ENCODE results near the gene NXNL1.

The NXNL1 gene

DNA sequence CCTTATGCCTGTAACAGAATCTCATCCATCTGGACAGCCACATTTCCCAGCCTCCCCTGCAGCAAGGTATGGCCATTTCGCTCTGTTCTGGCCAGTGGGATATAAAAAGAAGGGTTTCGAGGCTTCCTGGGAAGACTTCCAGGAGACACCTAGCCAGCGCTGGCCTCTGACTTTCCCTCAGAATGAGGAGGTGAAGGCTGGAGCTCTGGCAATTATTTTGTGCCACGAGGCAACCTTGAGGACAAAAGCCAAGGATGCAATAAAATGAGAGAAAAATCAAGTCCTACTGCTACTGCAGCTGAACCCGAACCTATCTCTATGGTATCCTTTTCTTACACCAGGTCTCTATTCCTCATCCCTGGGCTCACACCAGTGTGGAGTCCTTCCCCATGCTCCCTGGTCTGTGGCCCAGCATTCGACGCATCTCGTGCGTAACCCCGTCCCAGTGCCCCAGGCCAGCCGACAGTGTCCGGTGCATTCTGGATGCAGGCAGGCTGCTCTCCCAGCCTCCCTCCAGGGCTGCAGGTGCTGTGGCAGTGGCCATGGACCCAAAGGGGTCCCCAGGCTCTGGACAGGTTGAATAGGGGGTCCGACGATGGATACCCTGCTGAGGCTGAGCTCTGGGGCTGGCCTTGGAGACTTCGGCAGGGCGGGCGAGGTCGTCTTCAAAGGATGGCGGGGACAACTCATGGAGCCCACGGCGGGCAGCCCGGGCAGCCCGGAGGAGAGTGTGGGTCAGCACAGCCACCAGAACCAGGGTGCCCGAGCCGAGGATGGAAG, 24.4 kb downstream of the NXNL1 start:
- H4K8ac ChIP-seq (ENCODE audit: low read depth, low read length): no peak overlapping the region
- no CpG with 5 or more reads among the region's 25 CpGs for WGBS, 2 donors (ENCODE audit: extremely low coverage in 2 of 2, insufficient read length in 2 of 2, insufficient replicate concordance in 1 of 2)
- H2BK5ac ChIP-seq (ENCODE audit: low read length): no peak overlapping the region

DNA sequence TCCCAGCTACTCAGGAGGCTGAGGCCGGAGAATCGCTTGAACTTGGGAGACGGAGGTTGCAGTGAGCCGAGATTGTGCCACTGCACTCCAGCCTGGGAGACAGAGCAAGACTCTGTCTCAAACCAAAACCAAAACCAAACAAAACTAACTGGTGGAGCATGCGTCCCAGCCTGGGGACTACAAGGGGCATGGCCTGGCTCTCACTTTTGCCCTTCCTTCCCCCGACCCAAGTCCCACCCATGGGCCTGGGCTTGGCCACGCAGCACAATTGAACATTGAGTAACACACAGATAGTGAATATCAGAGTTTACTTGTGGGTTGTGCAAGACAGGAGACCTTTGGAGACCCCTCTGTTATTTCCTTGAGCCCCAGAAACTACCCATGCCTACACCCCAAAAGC, 25.5 kb downstream of the NXNL1 start:
- Histone ChIP-seq H3K9ac (ENCODE audit: low read depth, low read length, poor library complexity) (no peak overlapping the region), H3K14ac (ENCODE audit: low read length) (no peak overlapping the region), H3K27me3 (ENCODE audit: control insufficient read depth in 3 of 3, insufficient read depth in 3 of 3, low read depth in 1 of 3, low read length in 3 of 3) (no peaks in the 10 kb centered on the region), H2BK15ac (ENCODE audit: low read length) (no peak overlapping the region), H3K4me3 (ENCODE audit: low read length in 2 of 2) (no peak overlapping the region), H2AFZ (ENCODE audit: low read length) (no peak overlapping the region), H3K4ac (ENCODE audit: low read length) (no peak overlapping the region), H3K9me3 (replicated peaks in 1 of 2; ENCODE audit: control insufficient read depth in 2 of 2, insufficient read depth in 1 of 2, low read depth in 1 of 2, low read length in 2 of 2) (peaks cover 0 to 3% of the 10 kb centered on the region in 2 donors), H3K79me1 (ENCODE audit: low read depth, low read length) (peaks cover 3% of the 10 kb centered on the region), H4K91ac (ENCODE audit: low read depth, low read length, poor library complexity) (no peak overlapping the region), H3K36me3 (replicated peaks in 1 of 2; ENCODE audit: control insufficient read depth in 2 of 2, insufficient read depth in 2 of 2, low read length in 2 of 2) (peaks cover 0 to 3% of the 10 kb centered on the region in 2 donors), H4K8ac (ENCODE audit: low read depth, low read length) (no peak overlapping the region), H2BK5ac (ENCODE audit: low read length) (no peak overlapping the region), H3K23ac (ENCODE audit: low read depth, low read length, poor library complexity) (peak overlapping the region; percentile 51), H2BK12ac (ENCODE audit: low read length) (no peak overlapping the region), H3K18ac (ENCODE audit: low read length) (no peak overlapping the region), H2AK5ac (ENCODE audit: low read depth, low read length) (no peak overlapping the region), H3K4me1 (ENCODE audit: control insufficient read depth in 2 of 2, insufficient read depth in 1 of 2, low read depth in 1 of 2, low read length in 2 of 2) (no peaks in the 10 kb centered on the region), H3K27ac (replicated peaks; ENCODE audit: low read length) (no peak overlapping the region), H2BK120ac (ENCODE audit: low read depth, low read length) (no peak overlapping the region), H3K4me2 (ENCODE audit: insufficient read depth, low read length, poor library complexity, severe bottlenecking) (no peak overlapping the region)
- DNase-seq (ENCODE audit: low spot score): no peak
- no CpG with 5 or more reads among the region's 7 CpGs for WGBS, 2 donors (ENCODE audit: extremely low coverage in 2 of 2, insufficient read length in 2 of 2, insufficient replicate concordance in 1 of 2)

More for the DNA sequence above, 24.4 kb downstream of the NXNL1 start:
- no peak overlapping the region for H3K9ac ChIP-seq (ENCODE audit: low read depth, low read length, poor library complexity)
- no peaks in the 10 kb centered on the region for H3K27me3 ChIP-seq (ENCODE audit: control insufficient read depth in 3 of 3, insufficient read depth in 3 of 3, low read depth in 1 of 3, low read length in 3 of 3)
- no peak overlapping the region for H2AK5ac ChIP-seq (ENCODE audit: low read depth, low read length)
- peak overlapping the region; percentile 42 for H2BK120ac ChIP-seq (ENCODE audit: low read depth, low read length)
- no peak overlapping the region for H3K14ac ChIP-seq (ENCODE audit: low read length)
- no peak for DNase-seq (ENCODE audit: low spot score)
- H3K4me3 ChIP-seq (ENCODE audit: low read length in 2 of 2): no peak overlapping the region
- no peak overlapping the region for H3K27ac ChIP-seq (replicated peaks; ENCODE audit: low read length)
- H3K4me1 ChIP-seq (ENCODE audit: control insufficient read depth in 2 of 2, insufficient read depth in 1 of 2, low read depth in 1 of 2, low read length in 2 of 2): no peaks in the 10 kb centered on the region
- no peak overlapping the region for H3K4me2 ChIP-seq (ENCODE audit: insufficient read depth, low read length, poor library complexity, severe bottlenecking)
- H2BK15ac ChIP-seq (ENCODE audit: low read length): no peak overlapping the region
- H3K23ac ChIP-seq (ENCODE audit: low read depth, low read length, poor library complexity): peak overlapping the region; percentile 51
- no peak overlapping the region for H4K91ac ChIP-seq (ENCODE audit: low read depth, low read length, poor library complexity)
- H3K9me3 ChIP-seq (replicated peaks in 1 of 2; ENCODE audit: control insufficient read depth in 2 of 2, insufficient read depth in 1 of 2, low read depth in 1 of 2, low read length in 2 of 2): peaks cover 0 to 3% of the 10 kb centered on the region in 2 donors
- H2AFZ ChIP-seq (ENCODE audit: low read length): no peak overlapping the region
- H3K4ac ChIP-seq (ENCODE audit: low read length): no peak overlapping the region
- no peak overlapping the region for H3K18ac ChIP-seq (ENCODE audit: low read length)
- H3K36me3 ChIP-seq (replicated peaks in 1 of 2; ENCODE audit: control insufficient read depth in 2 of 2, insufficient read depth in 2 of 2, low read length in 2 of 2): peaks cover 0 to 3% of the 10 kb centered on the region in 2 donors
- H3K79me1 ChIP-seq (ENCODE audit: low read depth, low read length): peaks cover 3% of the 10 kb centered on the region
- H2BK12ac ChIP-seq (ENCODE audit: low read length): no peak overlapping the region

DNA sequence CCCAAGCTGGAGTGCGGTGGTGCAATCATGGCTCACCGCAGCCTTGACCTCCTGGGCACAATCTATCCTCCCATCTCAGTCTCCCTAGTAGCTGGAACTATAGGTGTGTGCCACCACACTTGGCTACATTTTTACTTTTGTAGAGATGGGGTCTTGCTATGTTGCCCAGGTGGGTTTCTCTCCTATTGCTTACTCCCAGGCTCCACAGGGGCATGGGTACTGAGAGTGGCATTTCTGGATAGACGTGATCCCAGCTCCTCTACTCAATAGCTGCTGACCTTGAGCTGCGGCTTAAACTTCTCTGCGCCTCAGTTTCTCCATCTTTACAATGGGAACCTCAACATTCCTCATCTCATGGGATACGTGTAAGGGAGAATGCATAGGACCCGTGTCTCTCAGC, 29.3 kb downstream of the NXNL1 start:
- Histone ChIP-seq H3K4me2 (ENCODE audit: insufficient read depth, low read length, poor library complexity, severe bottlenecking) (no peak overlapping the region), H2AK5ac (ENCODE audit: low read depth, low read length) (no peak overlapping the region), H3K4ac (ENCODE audit: low read length) (no peak overlapping the region), H4K91ac (ENCODE audit: low read depth, low read length, poor library complexity) (no peak overlapping the region), H3K9me3 (replicated peaks in 1 of 2; ENCODE audit: control insufficient read depth in 2 of 2, insufficient read depth in 1 of 2, low read depth in 1 of 2, low read length in 2 of 2) (peaks cover 0 to 3% of the 10 kb centered on the region in 2 donors), H3K27ac (replicated peaks; ENCODE audit: low read length) (no peak overlapping the region), H3K4me3 (ENCODE audit: low read length in 2 of 2) (no peak overlapping the region), H3K14ac (ENCODE audit: low read length) (no peak overlapping the region), H3K27me3 (ENCODE audit: control insufficient read depth in 3 of 3, insufficient read depth in 3 of 3, low read depth in 1 of 3, low read length in 3 of 3) (no peaks in the 10 kb centered on the region), H3K23ac (ENCODE audit: low read depth, low read length, poor library complexity) (no peak overlapping the region), H2BK15ac (ENCODE audit: low read length) (no peak overlapping the region), H2AFZ (ENCODE audit: low read length) (no peak overlapping the region), H2BK12ac (ENCODE audit: low read length) (no peak overlapping the region), H3K4me1 (ENCODE audit: control insufficient read depth in 2 of 2, insufficient read depth in 1 of 2, low read depth in 1 of 2, low read length in 2 of 2) (no peaks in the 10 kb centered on the region), H3K18ac (ENCODE audit: low read length) (no peak overlapping the region), H3K79me1 (ENCODE audit: low read depth, low read length) (peaks cover 3% of the 10 kb centered on the region), H3K36me3 (replicated peaks in 1 of 2; ENCODE audit: control insufficient read depth in 2 of 2, insufficient read depth in 2 of 2, low read length in 2 of 2) (peaks cover 0 to 3% of the 10 kb centered on the region in 2 donors), H2BK120ac (ENCODE audit: low read depth, low read length) (no peak overlapping the region), H4K8ac (ENCODE audit: low read depth, low read length) (no peak overlapping the region), H2BK5ac (ENCODE audit: low read length) (no peak overlapping the region), H3K9ac (ENCODE audit: low read depth, low read length, poor library complexity) (no peak overlapping the region)
- WGBS, 2 donors (ENCODE audit: extremely low coverage in 2 of 2, insufficient read length in 2 of 2, insufficient replicate concordance in 1 of 2): no CpG with 5 or more reads among the region's 7 CpGs
- DNase-seq (ENCODE audit: low spot score): no peak

DNA sequence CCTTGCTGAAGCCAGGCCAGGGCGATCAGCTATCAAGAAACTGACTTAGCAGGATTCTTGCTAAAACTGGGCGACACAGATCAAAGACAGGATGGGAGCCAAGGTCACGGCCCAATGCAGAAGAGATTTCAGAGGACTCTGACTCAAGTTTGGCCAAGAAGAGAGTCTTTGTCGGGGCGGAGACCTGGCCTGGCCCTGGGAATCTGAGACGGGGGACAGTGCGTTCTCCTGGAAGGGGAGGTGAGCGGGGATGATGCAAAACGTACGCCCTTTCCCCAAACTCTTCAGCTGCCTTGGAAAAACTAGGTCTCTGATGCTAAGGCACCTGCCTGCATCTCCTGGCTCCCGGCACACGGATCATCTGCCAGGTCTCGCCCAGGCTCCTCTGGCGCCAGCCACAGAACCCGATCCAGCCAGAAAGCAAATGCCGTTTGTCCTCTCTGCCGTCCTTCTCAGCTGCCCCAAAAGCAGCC, 31.0 kb downstream of the NXNL1 start:
- Histone ChIP-seq H3K27ac (replicated peaks; ENCODE audit: low read length) (no peak overlapping the region), H3K79me1 (ENCODE audit: low read depth, low read length) (no peaks in the 10 kb centered on the region), H4K91ac (ENCODE audit: low read depth, low read length, poor library complexity) (no peak overlapping the region), H3K27me3 (ENCODE audit: control insufficient read depth in 3 of 3, insufficient read depth in 3 of 3, low read depth in 1 of 3, low read length in 3 of 3) (no peaks in the 10 kb centered on the region), H3K36me3 (replicated peaks in 1 of 2; ENCODE audit: control insufficient read depth in 2 of 2, insufficient read depth in 2 of 2, low read length in 2 of 2) (no peaks in the 10 kb centered on the region), H3K18ac (ENCODE audit: low read length) (no peak overlapping the region), H4K8ac (ENCODE audit: low read depth, low read length) (no peak overlapping the region), H3K14ac (ENCODE audit: low read length) (no peak overlapping the region), H3K4me3 (ENCODE audit: low read length in 2 of 2) (no peak overlapping the region), H2BK15ac (ENCODE audit: low read length) (no peak overlapping the region), H2AK5ac (ENCODE audit: low read depth, low read length) (no peak overlapping the region), H3K23ac (ENCODE audit: low read depth, low read length, poor library complexity) (no peak overlapping the region), H2BK12ac (ENCODE audit: low read length) (no peak overlapping the region), H3K4ac (ENCODE audit: low read length) (no peak overlapping the region), H2BK5ac (ENCODE audit: low read length) (no peak overlapping the region), H2AFZ (ENCODE audit: low read length) (no peak overlapping the region), H3K4me1 (ENCODE audit: control insufficient read depth in 2 of 2, insufficient read depth in 1 of 2, low read depth in 1 of 2, low read length in 2 of 2) (peaks cover 1 to 2% of the 10 kb centered on the region in 2 donors), H2BK120ac (ENCODE audit: low read depth, low read length) (no peak overlapping the region), H3K9me3 (replicated peaks in 1 of 2; ENCODE audit: control insufficient read depth in 2 of 2, insufficient read depth in 1 of 2, low read depth in 1 of 2, low read length in 2 of 2) (no peaks in the 10 kb centered on the region), H3K9ac (ENCODE audit: low read depth, low read length, poor library complexity) (no peak overlapping the region), H3K4me2 (ENCODE audit: insufficient read depth, low read length, poor library complexity, severe bottlenecking) (no peak overlapping the region)
- no peak for DNase-seq (ENCODE audit: low spot score)
- WGBS, 2 donors (ENCODE audit: extremely low coverage in 2 of 2, insufficient read length in 2 of 2, insufficient replicate concordance in 1 of 2): no CpG with 5 or more reads among the region's 17 CpGs

Data from neuronal stem cell (in vitro differentiated cells).